GM21447 (cell line): ENCODE results near the gene GALM.

Experiments used
- ATAC-seq: cut with Tn5 transposase; IDR thresholded peaks from one replicate; pipeline ENCODE4 v1.9.1; 2021; ENCODE audit not compliant: unreplicated experiment

GALM gene

DNA sequence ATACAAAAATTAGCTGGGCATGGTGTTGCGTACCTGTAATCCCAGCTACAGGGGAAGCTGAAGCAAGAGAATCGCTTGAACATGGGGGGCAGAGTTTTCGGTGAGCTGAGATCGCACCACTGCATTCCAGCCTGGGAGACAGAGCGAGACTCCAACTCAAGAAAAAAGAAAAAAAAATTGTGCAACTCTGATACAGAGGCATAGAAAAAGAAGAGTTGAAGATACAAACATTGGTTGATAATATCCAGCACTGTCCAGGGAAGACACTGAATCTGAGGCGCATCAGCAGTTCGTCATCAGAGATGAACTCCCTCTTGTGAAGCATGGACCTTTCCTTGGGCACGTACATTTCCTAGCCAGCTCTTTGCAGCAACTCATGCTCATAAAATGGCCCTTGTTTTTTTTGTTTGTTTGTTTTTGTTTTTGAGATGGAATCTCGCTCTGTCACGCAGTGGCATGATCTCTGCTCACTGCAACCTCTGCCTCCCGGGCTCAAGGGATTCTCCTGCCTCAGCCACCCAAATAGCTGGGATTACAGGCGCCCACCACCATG lies 16.7 kb upstream of the GALM start:
- ATAC-seq = no peak

DNA sequence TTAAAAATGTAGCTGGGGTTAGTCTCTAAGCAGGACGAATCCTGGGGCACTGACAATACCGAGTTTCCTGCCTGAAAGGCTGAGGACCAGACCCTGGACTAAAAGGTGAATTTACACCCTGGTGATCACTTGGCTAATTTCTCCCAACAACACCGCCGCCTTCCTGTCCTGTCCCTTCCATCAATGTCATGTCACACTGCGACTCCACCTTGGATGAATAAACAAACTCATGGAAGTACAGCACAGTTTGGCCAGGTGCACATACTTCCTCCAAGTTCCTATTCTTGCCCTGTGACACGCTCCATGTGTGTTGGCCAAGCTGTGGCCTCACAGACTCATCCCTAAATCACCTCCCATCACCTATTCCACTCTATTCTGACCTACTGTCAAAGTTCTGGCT lies 15.9 kb upstream of the GALM start:
- no peak for ATAC-seq

DNA sequence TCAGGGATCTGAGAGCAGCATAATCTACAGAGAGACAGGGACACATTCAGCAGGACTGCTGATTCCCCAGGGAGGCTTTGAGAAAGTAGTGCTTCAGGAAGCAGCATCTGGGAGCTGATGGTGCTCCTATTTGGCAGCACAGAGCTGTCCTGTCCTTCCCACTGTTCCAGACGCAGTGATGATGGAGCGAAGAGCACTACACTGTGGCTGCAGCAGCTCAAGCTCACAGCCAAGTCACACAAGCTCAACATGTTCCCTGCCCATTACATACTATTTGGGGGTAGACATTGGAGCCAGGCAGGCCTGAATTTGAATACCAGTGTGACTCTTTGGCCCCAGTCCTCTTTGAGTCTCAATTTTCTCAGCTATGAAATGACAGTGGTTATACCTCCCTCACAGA lies 15.2 kb upstream of the GALM start:
- no peak for ATAC-seq

DNA sequence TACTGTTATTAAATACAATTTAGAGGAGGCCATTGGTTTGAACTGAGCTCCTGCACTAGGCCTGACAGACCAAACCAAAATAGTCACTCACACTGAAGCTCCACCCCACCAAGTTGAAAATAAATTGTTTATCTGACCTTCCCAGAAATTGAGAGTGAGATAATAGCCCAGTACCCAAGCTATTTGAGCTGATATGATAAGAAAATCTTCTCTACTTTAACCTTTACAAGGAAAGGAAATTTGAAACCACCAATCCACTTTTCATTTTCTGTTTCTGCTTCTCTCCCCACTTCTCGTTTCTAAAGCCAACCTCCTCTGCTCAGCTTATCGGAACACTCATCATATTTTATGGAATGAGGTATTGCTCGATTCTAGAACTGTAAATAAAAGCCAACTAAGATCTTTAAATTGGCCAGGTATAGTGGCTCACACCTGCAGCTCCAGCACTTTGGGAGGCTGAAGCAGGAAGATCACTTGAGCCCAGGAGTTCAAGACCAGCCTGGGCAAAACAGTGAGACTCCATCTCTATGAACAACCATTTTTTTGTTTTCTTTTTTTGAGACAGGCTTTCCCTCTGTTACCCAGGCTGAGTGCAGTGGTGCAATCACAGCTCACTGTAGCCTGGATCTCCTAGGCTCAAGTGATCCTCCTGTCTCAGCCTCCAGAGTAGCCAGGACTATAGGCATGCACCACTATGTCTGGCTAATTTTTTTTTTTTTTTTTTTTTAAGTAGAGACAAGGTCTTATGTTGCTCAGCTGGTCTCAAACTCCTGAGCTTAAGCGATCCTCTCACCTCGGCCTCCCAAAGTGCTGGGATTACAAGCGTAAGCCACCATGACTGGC lies 13.3 kb upstream of the GALM start:
- no peak for ATAC-seq

DNA sequence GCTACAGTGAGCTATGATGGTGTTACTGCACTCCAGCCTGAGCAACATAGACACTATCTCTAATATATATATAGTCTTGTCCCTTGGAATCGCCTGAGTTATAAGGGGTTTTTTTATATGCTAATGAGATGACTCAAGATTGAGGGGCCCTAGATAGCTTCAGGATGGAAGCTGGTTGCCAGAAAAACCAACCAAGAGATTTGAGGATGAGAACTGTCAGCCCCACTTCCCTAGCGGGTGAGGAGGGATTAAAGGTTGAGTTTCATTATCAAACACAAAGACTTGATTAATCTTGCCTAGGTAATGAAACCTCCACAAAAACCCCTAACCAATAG lies 12.6 kb upstream of the GALM start:
- ATAC-seq = no peak

DNA sequence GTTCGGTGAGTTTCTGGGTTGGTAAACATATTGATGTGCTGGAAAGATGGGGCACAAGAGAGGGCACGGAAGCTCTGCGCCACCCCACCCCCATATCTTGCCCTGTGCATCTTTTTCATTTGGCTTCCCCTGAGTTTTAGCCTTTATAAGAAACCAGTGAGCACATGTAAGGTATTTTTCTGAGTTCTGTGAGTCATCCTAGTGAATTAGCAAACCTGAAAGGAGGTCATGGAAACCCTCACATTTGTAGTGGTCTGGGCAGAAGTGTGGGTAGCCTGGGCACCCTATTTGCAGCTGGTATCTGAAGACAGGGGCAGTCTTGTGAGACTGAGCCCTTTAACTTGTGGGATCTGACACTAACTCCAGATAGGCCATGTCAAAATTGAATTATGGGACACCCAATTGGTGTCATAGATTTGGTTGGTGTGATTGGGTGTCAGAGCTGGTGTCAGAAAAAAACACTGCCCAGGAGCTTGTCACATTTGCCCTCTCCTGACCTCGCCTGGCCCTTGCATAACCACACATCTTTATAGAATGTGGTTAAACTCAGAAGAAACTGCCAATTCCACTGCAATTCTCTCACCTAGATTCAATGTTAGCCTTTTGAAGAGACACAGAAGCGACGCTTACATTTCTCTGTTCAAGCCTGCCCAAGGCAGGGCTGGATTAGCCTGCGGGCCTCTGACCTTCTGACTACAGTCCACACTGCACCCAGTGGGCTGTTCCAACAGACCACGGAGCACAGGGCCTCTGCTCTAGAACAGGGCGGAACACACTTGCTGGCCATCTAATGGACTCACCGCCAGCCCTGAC lies 12.0 kb upstream of the GALM start:
- ATAC-seq = no peak

DNA sequence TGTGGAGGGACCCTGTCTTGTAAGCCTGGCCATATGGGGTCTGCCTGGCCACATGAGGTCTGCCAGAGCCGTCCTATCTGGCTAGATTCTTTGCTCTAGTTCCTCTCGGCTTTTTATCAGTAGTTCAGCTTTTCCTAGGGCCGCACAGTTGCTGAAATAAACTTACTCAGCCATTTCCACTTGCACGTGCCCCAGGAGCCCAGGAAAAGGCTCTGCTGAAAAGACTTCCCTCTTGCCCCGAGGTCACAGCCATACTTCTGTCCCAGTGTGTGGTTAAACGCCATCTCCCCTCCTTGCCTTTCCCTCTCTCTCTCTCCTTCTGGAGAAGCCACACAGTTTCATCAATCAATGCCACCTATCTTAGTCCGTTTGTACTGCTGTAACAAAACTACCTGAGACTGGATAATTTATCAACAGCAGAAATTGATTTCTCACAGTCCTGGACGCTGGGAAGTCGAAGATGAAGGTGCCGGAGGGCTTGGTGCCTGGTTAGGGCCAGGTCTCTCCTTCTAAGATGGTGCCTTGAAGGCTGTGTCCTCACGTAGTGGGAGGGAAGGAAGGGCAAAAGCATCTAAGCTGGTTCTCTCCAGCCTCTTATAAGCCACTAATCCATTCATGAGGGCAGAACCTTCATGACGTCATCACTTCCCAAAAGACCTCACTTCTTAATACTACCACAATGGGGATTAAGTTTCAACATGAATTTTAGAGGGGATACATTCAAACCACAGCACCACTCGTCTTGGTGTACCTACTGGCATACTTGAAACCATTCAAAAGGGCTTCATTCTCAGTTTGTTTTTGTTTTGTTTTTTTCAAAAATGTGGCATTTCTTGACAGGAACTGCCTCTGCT lies 11.2 kb upstream of the GALM start:
- no peak for ATAC-seq

DNA sequence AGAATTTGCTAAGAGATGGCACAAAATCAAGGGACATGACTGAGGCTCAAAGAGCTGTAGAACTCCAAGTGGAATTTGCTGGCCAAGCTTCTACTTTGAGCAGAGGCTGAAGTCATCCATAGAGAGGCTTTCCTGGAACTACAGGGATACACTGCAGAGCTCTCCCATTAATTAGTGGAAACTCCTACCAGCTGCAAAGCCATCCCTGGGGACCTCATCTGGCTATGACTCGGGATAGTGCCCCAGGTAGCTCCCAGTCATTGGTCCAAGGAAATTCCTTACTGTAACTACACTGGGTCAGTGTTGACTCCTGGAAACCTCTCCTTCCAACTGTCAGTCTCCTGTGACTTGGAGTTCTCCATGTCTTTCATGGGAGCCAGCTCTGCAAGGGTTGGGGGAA lies 10.5 kb upstream of the GALM start:
- no peak for ATAC-seq

DNA sequence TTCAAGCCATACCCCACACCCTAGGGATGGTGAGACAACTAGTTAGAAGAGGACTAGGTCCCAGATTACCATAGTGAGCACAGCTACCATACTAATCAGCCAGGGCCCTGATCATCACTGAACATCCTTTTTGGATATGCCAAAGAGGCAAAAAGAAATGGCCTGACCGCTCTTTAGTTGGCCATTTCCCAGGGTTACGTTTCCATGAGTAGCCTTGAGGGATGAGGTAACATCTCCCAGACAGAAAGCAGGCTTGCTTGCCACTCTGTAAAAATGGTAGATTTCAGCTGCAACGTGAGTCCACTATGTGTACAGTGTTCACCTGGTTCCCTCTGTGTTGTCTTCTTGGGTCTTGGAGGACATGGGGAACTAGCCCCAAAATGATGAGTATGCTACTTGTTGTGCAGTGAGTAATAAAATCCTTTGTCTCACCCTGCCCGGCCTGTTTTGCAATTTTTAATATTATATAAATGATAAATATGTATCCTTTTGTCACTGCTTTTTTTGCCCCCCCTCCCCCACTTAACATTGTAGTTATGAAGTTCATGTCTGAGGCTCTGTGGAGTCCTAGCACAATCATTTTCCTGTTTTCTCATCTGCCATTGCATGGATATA lies 8.9 kb upstream of the GALM start:
- no peak for ATAC-seq

DNA sequence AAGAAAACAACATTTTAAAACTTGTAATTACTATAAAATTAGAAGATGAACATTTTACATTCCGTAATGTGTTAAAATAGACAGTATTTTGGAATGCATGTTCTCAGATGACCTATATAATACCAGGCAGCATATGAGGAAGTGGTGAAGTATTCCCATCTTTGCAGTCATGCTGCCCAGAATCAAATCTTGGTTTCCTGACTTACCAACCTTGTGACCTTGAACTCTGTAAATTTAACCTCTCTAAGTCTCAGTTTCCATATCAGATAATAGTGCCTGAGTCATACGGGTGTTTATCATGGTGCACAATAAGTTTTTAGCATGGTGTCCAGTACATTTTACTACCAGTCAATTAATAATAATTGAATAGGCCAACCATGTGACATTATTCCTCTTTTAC lies 7.3 kb upstream of the GALM start:
- no peak for ATAC-seq

DNA sequence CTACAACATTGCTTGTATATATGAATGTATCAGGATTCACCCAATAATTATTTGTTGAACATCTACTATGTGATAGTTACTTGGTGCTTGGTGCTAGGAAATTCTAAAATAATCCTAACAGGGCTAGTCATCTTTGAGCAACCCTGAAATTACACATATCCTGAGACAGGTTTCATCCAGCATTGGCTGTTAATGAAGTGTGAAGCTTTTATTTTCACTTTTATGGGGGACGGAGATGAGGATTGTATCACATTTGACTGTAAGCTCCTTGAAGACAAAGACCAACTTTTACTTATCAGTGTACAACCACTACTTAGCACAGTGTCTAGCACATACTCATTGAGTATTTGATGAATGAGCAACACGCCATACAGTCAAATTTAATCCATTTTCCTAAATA lies 6.8 kb upstream of the GALM start:
- no peak for ATAC-seq

DNA sequence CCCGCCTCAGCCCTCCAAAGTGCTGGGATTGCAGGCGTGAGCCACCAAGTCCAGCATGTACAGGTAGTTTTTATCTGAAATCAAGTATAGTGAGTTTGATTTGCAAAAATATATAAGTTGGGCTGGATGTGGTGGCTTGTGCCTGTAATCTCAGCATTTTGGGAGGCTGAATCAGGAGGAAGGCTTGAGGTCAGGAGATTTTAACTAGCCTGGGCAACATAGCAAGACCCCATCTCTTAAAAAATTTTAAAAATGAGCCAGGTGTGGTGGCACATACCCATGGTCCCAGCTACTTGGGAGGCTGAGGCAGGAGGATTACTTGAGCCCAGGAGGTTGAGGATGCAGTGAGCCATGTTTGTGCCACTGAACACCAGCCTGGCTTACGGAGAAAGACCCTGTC lies 5.6 kb upstream of the GALM start:
- ATAC-seq = no peak

DNA sequence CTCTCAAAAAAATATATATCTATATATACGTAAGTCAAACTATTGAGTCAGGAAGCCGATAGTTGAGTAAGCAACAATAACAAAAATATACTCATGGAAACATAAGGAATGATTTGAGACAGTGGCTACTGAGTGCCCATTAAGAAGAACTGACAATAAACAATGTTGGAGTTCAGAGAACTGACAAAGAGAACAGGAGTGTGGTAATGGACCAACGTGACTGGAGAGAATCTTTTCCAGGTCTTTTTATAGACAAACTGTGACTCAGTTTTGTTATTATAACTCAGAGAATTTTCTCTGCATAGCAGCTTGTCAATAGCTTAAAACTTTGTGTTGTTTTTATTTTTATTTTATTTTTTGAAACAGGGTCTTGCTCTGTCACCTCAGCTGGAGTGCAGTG lies 4.6 kb upstream of the GALM start:
- ATAC-seq = no peak

DNA sequence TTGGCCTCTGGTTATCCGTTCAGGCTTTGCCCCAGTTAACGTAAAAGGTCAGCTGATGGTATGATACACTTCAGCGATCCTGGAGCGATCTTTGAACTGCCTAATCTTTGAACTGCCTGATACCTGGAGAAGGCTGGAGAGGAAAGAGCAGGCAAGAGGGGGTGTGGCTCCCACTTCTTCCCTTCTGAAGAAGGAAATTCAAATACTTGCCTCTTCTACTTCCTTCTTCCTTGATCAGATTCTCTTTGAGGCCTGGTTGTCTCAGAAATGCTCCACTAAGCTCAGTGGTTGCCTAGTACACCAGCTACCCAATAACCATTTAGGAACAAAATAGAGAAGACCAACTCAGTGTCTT lies 619 bp downstream of the GALM start:
- no peak for ATAC-seq

DNA sequence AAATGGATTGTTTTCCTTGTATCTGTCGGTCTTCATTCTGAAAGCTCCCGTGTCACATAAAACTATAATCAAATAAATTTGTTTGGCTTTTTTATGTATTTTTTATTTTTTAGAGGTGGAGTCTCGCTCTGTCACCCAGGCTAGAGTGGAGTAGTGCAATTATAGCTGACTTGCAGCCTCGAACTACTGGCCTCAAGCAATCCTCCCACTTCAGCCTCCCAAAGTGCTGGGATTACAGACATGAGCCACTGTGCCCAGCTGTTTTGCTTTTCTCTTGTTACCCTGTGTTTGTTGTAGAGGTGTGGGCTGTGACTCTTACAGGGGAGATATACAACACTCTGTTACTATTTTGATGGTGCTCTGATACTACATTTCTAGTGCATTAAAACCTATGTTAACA lies 2.2 kb downstream of the GALM start:
- ATAC-seq = no peak

DNA sequence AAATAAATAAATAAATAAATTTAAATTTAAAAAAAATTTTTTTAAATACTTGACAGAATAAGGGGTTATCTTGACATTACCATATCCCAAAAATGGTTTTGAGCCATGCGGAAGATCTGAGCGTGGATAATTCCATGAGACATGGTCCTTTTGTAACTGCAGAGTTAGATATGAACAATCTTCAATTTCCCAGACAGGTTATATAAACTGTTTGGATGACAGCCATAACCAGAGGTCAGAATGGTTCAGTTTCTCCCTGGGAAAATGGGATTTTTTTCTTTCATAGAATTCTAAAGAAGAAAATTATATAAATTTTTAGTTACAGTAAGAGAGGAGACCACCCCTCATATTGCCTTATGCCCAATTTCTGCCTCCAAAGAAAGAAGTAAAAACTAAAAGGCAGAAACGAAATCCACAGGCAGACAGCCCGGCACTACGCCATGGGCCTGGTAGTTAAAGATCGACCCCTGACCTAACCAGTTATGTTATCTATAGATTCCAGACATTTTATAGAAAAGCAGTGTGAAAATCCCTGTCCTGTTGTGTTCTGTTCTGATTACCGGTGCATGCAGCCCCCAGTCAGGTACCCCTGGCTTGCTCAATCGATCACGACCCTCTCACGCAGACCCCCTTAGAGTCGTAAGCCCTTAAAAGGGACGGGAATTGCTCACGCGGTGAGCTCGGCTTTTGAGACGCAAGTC lies 3.0 kb downstream of the GALM start:
- no peak for ATAC-seq

DNA sequence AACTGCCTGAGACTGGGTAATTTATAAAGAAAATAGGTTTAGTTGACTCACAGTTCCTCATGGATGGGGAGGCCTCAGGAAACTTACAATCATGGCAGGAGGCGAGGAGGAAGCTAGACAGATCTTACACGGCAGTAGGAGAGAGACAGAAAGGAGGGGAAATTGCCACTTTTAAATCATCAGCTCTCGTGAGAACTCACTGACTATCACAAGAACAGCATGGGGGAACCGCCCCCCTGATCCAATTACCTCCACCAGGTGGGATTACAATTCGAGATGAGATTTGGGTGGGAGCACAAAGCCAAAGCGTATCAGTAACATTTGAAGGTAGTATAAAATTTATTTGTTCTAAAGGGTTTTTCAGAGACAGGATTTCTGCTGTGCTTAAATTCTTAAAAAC lies 5.4 kb downstream of the GALM start:
- no peak for ATAC-seq

DNA sequence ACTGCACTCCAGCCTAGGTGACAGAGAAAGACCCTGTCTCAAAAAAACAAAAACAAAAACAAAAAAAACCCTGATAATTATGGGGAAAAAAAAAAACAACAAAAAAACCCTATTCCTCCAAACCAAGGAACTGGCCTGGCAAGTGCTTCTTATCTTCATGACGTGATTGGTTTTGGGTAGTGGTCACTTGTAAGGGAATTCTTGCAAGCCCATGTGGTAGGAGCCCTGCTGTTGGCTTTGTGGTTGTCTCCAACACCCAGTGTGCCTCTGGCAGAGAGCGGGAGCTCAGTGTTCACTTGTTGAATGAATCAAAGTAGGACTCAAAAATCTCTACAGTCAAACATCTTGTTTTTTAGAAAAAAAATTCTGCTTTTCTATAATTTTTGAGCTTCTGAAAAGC lies 6.0 kb downstream of the GALM start:
- ATAC-seq = no peak

DNA sequence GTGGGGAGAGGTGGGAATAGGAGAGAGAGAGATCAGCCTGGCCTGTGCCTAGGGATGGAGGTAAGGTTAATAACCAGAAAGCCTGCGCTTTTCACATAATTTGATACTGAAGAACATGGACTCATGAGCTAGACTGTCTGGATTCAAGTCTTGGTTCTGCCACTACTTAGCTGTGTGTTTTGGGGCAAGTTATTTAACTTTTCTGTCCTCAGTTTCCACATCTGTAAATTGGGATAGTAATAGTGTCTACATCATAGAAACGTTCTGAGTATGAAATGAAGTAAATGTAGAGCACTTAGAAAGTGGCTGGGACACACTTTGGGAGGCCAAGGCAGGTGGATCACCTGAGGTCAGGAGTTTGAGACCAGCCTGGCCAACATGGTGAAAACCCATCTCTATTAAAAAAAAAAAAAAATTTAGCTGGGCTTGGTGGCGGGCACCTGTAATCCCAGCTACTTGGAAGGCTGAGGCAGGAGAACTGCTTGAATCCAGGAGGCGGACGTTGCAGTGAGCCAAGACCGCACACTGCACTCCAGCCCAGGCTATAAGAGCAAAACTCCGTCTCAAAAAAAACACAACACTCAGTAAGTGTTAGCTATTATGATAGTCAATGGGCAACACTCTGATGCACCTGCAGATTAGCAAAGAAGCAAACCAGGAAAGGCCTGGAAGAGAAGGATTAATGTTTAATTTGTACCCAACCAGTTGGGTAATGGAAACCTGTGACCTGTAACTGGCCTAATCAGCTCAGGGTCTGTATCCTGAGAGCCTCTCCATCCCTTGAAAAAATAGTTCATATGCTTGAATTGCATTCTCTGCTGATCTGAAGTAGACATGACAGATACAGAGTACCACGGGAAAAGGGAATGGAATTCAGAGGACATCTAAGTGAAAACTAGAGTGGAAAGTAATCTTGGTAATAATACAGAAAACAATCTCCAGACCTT lies 6.8 kb downstream of the GALM start:
- ATAC-seq = no peak
